Effector CD4-positive, alpha-beta T cell (primary cell): Measurements from ENCODE around the gene DHRS1.

Experiments used
- DNase-seq: peaks from one replicate; pipeline ENCODE4 v3.0.0-alpha.2; 2020

DHRS1 gene

DNA sequence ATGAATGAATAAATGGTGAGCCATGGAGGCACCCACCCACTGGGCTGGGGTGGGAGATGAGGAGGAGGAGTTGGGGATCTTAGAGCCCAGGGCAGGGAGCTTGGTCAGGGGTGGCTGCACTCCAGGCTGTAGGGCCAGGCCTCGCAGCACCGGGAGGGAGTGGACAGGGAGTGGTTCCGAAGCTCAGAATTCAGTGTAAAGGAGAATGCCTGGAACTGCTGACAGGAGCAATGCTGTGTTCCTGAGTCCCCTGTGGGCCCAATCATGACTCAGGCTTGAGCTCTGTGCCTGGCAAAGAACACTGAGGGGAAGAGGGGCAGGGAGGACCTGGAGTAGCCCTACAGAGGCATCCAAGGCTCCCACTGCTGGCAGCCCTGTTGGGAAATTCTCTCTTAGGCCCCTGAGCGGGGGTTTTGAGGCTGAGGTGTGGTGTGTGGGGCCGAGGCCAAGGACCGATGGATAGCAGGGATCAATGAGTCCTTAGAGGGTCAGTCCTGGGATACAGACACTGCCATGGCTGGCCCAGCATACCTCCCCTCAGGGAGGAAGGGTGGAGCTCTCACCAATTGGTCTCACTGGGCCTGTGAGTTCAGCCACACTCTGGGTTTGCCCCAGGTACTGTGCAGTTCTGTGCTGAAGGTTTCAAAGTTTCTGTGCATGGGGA lies 18.7 kb downstream of the DHRS1 start:
- no peak for DNase-seq

GRCh38 chr14:24279301-24280186 lies 20.0 kb downstream of the DHRS1 start:
- peak; percentile 15 for DNase-seq

DNA sequence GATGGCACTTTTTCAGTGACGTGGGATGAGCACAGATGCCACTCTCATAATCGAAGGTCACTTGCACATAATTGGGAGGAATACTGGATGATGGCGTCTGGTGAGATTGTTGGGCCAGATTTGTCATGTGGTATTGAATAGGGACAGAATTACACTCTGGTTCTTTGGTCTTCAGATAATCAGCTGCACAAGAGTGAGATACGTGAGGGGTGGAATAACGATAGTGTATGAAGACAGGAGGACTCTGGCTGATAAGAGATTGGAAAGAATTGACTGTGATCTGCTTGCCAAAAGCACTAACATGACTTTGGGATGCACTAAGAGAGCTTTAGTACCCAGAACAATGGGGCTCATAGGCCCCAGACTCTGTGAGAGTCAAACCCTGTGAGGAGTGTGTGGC lies 21.2 kb downstream of the DHRS1 start:
- no peak for DNase-seq

DNA sequence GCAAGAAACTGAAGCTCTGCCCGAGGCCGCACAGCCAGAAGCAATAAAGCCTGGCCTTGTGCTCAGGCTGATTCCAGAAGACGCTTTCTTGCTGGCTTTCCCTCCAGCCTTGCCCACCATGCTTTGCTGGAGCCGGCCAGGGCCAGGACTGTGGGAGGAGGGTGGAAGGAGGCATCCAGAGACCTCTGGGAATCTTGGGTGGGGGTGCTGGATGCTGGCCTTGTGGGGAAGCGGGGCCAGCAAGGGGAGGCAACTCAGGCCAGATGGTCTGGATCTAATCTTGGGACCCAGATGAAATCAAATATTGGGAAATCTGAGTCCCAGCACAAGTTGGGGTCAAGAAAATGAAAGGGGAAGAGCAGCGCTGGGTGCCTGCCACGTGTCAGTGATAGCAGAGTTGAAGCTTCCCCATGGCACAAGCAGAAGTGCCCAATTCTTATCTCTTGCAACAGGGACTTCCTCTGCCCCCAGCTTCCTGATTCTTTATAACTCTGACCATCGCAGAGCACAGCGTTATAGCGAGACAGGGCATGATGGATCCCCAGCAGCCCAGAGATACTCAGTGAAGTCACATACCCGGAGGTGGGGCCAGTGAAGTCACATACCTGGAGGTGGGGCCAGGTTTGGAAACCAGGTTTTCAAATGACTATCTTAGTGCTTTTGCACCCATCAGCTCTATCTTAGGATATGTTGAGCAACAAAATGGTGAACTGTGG lies 21.8 kb downstream of the DHRS1 start:
- no peak for DNase-seq

DNA sequence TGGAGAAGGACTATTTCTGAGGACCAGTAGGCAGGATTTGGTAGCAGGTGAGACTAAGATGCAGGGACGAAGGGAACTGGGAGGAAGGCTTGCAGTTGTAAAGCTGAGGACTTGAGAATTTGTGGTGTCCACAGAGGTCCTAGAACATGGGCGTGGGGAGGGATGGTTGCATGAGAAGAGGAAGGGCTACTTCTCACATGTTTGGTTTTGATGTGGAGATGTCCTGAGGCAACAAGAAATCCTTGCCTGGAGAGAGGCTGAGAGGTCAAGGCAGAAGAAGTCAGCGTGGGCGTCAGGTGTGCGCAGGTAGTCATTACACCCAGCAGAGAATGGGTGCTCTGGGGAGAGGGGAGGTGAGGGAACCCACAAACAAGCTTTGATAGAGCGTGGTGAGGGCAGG lies 22.5 kb downstream of the DHRS1 start:
- no peak for DNase-seq

- peak; percentile 19 for DNase-seq
These were observed 25.5 kb downstream of the DHRS1 start for GRCh38 chr14:24274101-24274543.

DNA sequence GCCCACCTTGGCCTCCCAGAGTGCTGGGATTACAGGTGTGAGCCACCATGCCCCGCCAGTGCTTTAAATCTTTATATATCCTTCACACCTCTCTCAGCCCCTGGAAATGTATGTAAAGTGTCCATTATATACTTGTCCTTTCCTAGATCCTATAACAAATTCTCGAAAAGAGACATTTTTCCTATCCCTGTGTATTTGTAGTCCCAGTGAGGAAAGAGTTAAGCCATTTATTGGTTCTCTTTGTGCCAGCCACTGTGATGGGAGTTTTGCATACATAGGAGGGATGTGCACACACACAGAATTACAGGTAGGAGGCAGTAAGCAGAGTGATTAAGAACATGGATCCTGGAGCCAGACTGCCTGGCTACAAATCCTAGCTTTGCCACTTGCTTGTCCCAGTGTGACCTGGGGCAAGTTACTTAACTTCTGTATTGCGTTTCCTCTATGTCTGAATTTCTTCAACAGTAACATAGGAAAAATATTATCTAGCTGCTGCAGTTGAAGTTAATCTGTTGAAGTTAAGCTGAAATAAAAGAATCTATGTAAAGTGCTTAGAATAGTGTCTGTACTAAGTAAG lies 26.1 kb downstream of the DHRS1 start:
- DNase-seq: no peak

- no peak for DNase-seq
These were observed 27.1 kb downstream of the DHRS1 start for GRCh38 chr14:24272467-24272866.

- no peak for DNase-seq
These were observed 27.7 kb downstream of the DHRS1 start for GRCh38 chr14:24271834-24272263.

DNA sequence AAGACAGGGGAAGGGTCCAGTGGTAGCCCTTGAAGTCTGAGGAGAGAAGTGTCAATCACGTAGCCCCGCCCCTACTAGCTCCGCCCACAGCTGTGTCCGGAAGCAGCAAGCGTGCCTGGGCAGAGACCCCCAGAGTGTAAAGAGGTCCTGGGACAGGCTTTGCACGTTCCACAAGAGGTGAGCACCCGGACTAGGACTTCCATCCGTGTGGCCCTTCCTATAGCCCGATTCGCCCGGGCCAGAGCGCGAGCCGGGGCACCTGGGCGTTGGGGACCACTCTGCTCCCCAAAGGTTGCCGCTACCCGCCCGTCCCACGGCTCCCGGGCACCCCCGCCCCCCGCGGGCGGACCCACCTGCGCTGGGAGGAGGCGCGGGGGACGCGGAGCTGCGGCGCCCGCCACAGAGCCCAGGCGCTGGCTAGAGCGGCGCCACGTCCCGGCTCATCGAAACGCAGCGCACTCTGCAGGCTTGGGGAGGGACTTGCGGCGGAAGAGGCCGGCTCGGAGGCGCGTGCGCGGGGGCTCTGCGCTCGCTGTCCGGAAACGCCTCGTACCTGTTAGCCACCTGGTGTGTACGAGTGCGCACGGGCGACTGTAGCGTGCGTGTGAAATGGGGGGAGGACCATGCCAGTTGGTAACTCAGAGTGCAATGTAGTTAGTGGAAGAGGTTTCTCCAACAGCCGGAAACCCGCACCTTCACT lies 28.3 kb downstream of the DHRS1 start, which contains the start of gene RABGGTA:
RABGGTA (minus strand) TSS at position 464 of the 700 bp plus-strand sequence. CDS start 482 bp downstream, outside the sequence.
- peak; percentile 87 for DNase-seq

DNA sequence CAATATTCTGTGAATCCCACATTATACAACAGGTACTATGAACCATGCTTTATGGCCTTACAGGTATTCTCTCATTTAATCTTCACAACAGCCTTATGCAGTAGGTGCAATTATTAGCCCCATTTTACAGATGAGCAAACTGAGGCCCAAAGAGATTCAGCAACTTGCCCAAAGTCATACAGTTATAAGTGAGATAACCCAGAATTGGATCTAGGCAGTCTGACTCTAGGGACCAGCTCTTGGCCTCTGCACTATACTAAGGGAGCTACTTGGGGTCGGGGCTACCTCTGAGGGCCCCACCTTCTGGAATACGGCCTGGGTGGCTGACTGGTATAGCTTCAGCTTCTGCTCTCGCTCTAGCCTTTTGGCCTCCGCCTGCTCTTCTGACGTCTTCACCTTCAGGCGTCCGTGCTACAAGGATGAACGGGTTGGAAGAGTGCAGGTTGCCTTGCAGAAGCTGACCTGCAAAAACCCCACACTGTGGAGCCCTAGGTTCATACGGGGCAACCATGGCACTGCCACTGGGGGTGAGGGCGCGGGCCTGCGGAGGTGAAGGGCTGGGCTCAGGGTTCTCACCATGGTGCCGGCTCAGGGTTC lies 28.9 kb downstream of the DHRS1 start:
- DNase-seq: no peak

GRCh38 chr14:24269910-24270536 lies 29.6 kb downstream of the DHRS1 start:
- no peak for DNase-seq

- DNase-seq: no peak
These were observed 30.2 kb downstream of the DHRS1 start for GRCh38 chr14:24269368-24269767.

DNA sequence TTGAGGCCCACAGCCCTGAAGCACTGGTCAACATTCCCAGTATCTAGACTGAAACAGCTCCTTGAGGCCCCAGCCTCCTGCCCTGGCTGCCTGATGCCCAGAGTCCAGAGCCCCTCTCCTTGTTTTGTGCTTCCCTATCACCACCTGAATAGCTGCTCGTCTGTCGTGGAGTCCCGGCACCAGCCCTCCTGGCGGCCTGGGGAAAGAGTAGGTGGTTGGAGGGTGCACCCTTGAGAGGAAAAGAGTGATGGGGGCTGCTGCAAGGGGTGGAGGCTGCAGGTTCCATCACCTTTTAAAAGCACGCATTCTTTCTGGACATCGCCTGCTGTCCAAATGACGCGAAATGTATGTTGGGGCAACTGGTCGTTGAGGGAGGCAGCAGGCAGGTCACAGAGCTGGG lies 31.4 kb downstream of the DHRS1 start:
- DNase-seq: no peak

- DNase-seq: no peak
These were observed 32.1 kb downstream of the DHRS1 start for GRCh38 chr14:24267516-24267915.

DNA sequence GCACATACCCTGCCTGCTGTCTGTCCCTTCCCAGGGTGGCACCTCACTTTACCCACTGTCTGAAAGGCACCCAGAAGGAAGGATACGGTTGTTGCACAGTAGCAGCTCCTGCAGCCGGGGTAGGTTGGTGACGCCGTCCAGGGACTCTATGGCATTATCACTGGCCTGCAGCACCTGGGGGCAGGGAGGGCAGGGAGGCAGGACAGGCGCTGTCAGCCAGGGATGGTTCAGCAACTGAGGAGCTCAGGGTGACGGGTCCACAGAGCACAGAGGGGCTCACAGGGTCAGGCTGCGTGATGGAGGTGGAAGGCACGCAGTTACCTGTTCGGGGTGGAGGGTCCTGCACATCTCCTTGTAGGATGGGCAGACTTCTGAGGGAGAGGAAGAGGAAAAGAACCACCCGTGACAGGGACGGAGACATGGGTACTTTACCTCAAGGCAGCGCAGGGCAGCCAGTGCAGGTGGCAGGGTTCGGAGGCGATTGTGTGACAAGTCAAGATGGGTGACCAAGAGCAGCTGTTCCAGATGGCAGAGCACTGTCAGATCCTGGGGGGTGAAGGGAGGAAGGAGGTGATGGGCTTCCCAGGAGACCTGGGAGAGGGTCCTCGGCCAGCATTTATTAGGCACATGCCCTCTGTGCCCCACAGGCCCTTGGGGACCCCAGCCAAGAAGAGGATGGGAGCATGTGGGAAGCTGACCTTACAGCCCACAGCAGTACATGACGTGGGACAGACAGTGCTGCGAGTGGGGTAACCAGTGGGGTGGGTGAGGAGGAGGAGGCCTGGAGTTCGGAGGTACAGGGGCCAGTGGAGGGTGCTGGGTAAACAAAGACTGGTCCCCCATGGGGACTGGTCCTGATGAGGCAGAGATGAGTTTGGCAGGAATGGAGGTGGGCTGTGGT lies 33.0 kb downstream of the DHRS1 start:
- DNase-seq: no peak

- DNase-seq: no peak
These were observed 35.3 kb downstream of the DHRS1 start for GRCh38 chr14:24264298-24264697.

DNA sequence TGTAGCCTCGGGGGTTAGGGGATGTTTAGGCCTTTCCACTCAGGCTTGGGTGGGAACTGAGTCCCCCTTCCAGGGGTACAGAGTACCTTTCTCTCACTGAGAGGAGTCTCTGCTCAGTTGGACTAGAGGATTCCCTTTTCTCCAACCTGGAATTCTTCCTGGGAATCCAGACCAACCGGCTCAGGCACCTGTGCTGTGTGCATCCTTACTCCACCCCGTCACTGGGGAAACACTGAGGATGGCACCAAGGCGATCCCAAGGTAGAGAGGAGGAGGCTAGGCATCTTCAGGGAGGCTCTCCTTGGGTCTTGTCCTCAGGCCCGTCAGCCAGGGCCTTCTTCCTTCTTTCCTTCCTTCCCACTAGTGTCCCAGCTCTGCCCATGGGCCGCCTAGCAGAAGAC lies 35.7 kb downstream of the DHRS1 start:
- no peak for DNase-seq

- no peak for DNase-seq
These were observed 36.5 kb downstream of the DHRS1 start, which contains the start of gene TGM1 for GRCh38 chr14:24262821-24263733. TSS of gene TGM1 (minus strand) at chr14:24263177. CDS start at chr14:24262352, 825 bp downstream.
